Measurements from ENCODE around the gene CHP1. TPM values are rescaled to one million over a fixed set of nuclear protein-coding genes. Genes with fewer than 3 reads are reported as not detected.
A peak's percentile ranks its signal among the peaks of the same experiment; 100 is the strongest.

The CHP1 gene
- total RNA-seq, 4 donors from 2014 or later, result 77.9 to 168 (median 132) TPM

GRCh38 chr15:41284427-41285177 lies 53.5 kb downstream of the CHP1 start:
- Histone ChIP-seq H3K4me3 (peak overlapping the region; percentile 88 to 96 (median 92)), H3K4me1 (peaks cover 0 to 37% (median 14%) of the 10 kb centered on the region in 4 donors), H3K27me3 (no peaks in the 10 kb centered on the region), H3K36me3 (peaks cover 5 to 45% (median 10%) of the 10 kb centered on the region in 3 donors), H3K9me3 (no peaks in the 10 kb centered on the region), H3K27ac (peak overlapping the region; percentile 75 to 97 (median 94))
- WGBS, 2 donors, result 0 to 1% methylated on average over 20 of the region's 20 CpGs
- TF ChIP-seq POLR2A (IDR thresholded peaks at IDR 0.05) (no peak), EP300 (IDR thresholded peaks at IDR 0.05) (no peak)
- TF ChIP-seq, protein P1, sequence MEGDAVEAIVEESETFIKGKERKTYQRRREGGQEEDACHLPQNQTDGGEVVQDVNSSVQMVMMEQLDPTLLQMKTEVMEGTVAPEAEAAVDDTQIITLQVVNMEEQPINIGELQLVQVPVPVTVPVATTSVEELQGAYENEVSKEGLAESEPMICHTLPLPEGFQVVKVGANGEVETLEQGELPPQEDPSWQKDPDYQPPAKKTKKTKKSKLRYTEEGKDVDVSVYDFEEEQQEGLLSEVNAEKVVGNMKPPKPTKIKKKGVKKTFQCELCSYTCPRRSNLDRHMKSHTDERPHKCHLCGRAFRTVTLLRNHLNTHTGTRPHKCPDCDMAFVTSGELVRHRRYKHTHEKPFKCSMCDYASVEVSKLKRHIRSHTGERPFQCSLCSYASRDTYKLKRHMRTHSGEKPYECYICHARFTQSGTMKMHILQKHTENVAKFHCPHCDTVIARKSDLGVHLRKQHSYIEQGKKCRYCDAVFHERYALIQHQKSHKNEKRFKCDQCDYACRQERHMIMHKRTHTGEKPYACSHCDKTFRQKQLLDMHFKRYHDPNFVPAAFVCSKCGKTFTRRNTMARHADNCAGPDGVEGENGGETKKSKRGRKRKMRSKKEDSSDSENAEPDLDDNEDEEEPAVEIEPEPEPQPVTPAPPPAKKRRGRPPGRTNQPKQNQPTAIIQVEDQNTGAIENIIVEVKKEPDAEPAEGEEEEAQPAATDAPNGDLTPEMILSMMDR (IDR thresholded peaks at IDR 0.05), result no peak
- DNase-seq (ENCODE audit: low spot score in 2 of 2), result no peak

DNA sequence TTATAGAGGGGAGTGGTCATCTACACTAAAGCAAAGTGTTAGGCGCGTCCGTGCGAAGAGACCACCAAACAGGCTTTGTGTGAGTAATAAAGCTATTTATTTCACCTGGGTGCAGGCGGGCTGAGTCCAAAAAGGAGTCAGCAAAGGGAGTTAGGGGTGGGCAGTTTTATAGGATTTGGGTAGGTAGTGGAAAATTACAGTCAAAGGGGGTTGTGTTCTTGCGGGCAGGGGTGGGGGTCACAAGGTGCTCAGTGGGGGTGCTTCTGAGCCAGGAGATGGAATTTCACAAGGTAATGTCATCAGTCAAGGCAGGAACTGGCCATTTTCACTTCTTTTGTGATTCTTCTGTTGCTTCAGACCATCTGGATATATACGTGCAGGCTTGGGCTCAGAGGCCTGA lies 54.2 kb downstream of the CHP1 start:
- Histone ChIP-seq H3K4me3 (peak overlapping the region; percentile 88 to 96 (median 92)), H3K9me3 (no peaks in the 10 kb centered on the region), H3K4me1 (peaks cover 0 to 37% (median 14%) of the 10 kb centered on the region in 4 donors), H3K27ac (peak overlapping the region in 2 of 4 donors; percentile 96 to 97), H3K27me3 (no peaks in the 10 kb centered on the region), H3K36me3 (peaks cover 5 to 44% (median 10%) of the 10 kb centered on the region in 3 donors)
- TF ChIP-seq, protein P1 (IDR thresholded peaks at IDR 0.05), result no peak
- TF ChIP-seq POLR2A (IDR thresholded peaks at IDR 0.05) (no peak), EP300 (IDR thresholded peaks at IDR 0.05) (no peak)
- 37 to 40% methylated on average over 7 of the region's 7 CpGs for WGBS, 2 donors
- no peak for DNase-seq (ENCODE audit: low spot score in 2 of 2)

GRCh38 chr15:41286665-41287333 lies 55.7 kb downstream of the CHP1 start:
- Histone ChIP-seq H3K36me3 (peaks cover 5 to 59% (median 10%) of the 10 kb centered on the region in 3 donors), H3K4me3 (no peak overlapping the region), H3K4me1 (peaks cover 0 to 37% (median 15%) of the 10 kb centered on the region in 4 donors), H3K27ac (no peak overlapping the region), H3K27me3 (no peaks in the 10 kb centered on the region), H3K9me3 (no peaks in the 10 kb centered on the region)
- TF ChIP-seq POLR2A (IDR thresholded peaks at IDR 0.05) (no peak), EP300 (IDR thresholded peaks at IDR 0.05) (no peak)
- TF ChIP-seq, protein P1 (IDR thresholded peaks at IDR 0.05), result no peak
- DNase-seq (ENCODE audit: low spot score in 2 of 2), result no peak
- 96 to 98% methylated on average over 6 of the region's 6 CpGs for WGBS, 2 donors

DNA sequence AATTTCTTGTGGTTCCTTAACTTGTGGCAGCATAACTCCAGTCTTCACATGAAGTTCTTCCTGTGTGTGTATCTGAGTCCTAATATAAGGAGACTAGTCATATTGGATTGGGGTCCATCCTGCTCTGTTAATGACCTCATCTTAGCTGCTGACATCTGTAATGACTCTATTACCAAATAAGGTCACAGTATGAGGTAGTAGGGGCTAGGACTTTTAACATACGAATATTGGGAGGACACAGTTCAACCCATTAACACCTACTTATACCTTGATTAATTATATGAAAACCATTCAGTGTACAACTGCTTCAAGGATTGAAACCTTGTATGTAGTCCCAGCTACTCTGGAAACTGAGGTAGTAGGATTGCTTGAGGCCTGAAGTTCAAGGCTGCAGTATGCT lies 57.4 kb downstream of the CHP1 start:
- WGBS, 2 donors, result 58 to 71% methylated on average over 1 of the region's 1 CpG
- H3K4me1 ChIP-seq, result peaks cover 0 to 32% (median 12%) of the 10 kb centered on the region in 4 donors
- H3K9me3 ChIP-seq, result no peaks in the 10 kb centered on the region
- TF ChIP-seq EP300 (IDR thresholded peaks at IDR 0.05) (no peak), POLR2A (IDR thresholded peaks at IDR 0.05) (no peak)
- TF ChIP-seq, protein P1 (IDR thresholded peaks at IDR 0.05), result no peak
- no peak for DNase-seq (ENCODE audit: low spot score in 2 of 2)
- H3K27me3 ChIP-seq, result no peaks in the 10 kb centered on the region
- H3K36me3 ChIP-seq, result peaks cover 5 to 74% (median 10%) of the 10 kb centered on the region in 3 donors
- no peak overlapping the region for H3K27ac ChIP-seq
- no peak overlapping the region for H3K4me3 ChIP-seq

GRCh38 chr15:41289953-41290352 lies 58.9 kb downstream of the CHP1 start:
- WGBS, 2 donors, result 80 to 88% methylated on average over 2 of the region's 2 CpGs
- no peaks in the 10 kb centered on the region for H3K9me3 ChIP-seq
- DNase-seq (ENCODE audit: low spot score in 2 of 2), result no peak
- H3K36me3 ChIP-seq, result peaks cover 5 to 86% (median 10%) of the 10 kb centered on the region in 3 donors
- H3K27me3 ChIP-seq, result no peaks in the 10 kb centered on the region
- H3K27ac ChIP-seq, result no peak overlapping the region
- no peak overlapping the region for H3K4me3 ChIP-seq
- peaks cover 0 to 31% (median 12%) of the 10 kb centered on the region in 4 donors for H3K4me1 ChIP-seq
- no peak for TF ChIP-seq POLR2A (IDR thresholded peaks at IDR 0.05)
- TF ChIP-seq, protein P1 (IDR thresholded peaks at IDR 0.05), result no peak
- TF ChIP-seq EP300 (IDR thresholded peaks at IDR 0.05), result no peak
